GM11168 (cell line): Measurements from ENCODE around the gene TRIM9.

ENCODE experiments used
- in situ Hi-C: fragments of 300-500 bp; cut with MboI; formaldehyde crosslinking; loops from one replicate; pipeline ENCODE4 v1.12.0; 2022; ENCODE audit warnings: low sequenced_read_pairs; ENCODE audit not compliant: unreplicated experiment

Gene TRIM9

DNA sequence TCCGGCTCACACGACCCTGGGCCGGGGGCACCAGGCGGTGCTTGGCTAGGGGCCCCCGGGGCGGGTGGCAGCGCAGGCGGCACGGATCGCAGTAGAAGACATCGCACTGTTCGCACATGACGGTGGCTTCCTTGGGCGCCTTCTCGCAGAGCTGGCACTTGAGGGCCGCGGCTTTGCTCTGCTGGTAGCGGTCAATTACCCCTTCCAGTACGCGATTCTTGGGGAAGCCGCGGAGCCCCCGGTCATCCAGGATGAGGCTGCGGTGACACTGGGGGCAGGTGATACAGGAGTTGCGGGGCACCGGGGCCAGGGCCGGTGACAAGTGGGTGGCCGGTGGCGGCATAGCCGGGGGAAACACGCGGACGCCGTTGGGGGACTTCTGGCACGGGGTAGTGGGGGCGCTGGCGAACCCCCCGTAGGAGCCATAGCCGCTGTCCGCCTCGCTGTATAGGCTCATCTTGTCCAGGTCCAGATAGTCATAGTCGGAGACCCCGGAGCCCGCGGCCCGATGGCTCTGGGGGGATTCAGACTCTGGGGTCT is 553 bp downstream of the TRIM9 start:
- in situ Hi-C loops: no loop called here

DNA sequence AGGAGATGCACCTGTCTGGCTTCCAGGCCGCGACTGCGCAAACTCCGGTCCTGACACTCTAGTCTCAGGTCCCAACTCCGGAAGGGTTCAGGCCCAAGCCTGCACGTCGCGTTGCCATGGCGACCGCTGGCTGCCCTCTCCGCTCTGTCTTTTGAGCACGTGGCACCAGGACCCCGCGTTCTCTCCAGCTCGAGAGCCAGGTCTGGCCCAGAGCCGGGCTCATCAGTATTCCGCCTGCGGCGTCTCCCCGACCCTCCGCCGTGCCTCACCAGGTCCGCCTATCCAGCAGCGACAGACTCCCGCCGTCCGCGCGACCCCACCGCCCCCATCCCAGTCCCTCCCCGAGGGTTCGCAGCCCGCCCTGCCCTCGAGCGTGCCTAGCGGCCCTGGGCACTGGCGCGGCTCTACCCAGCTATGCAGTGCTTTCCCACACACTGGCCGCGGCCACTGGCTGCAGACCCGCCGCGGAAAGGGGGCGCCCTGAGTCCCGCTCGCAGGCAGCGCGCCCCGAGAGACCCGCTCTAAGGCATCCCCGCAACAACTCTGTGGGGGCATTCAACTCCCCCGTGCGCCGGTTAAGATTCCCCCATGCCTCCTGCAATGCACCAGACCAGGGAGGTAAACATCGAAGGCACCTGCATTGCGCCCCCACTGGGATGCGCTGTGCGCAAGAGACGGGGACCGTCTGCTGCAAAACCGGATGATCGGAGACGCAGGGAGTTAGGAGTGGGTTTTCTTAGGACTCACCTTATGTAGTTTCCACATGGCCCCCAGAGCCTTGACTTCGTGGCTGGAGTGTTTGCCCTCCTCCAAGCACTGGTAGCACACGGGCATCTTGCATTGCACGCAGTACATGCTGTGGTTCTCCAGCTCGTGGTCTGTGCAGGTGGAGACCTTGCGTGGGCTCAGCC is 1.3 kb downstream of the TRIM9 start:
- in situ Hi-C loops: no loop called here

DNA sequence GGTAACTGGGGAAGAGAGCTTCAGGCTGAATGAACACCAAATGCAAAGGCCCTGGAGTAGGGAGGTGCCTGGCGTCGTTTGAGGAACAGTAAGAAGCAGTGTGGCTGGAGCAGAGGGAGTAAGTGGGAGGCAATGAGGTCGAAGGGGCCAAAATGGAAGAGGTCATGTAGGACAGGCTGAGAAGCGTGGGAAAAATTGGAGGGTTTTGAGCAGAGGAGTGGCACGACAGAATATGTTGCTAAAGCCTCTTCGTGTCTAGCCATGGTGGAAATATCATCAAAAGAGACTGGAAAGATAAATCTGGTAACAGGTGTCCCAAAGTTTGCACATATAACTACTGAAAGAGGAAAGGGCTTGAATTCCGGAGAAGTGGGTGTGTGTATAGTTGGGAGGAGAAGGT is 1.9 kb downstream of the TRIM9 start:
- in situ Hi-C loops: no loop called here

DNA sequence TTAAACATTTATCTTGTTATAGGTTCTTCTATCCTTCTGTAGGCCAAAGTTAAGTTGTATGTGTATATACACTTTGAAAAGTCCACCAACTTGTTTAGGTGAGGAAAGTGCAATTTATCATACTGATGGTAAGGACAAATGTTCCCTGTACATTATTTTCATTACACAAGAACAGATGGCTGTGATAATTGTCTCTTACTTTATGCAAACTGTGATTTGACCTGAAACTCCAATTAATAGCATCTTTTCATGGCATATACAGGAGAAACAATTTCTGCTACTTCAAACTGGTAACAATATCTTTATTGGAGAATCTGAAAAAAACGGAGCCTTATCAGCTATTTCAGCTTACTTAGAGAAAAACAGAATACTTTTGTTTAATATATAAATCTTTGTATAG is 5.6 kb downstream of the TRIM9 start:
- in situ Hi-C loops: no loop called here

DNA sequence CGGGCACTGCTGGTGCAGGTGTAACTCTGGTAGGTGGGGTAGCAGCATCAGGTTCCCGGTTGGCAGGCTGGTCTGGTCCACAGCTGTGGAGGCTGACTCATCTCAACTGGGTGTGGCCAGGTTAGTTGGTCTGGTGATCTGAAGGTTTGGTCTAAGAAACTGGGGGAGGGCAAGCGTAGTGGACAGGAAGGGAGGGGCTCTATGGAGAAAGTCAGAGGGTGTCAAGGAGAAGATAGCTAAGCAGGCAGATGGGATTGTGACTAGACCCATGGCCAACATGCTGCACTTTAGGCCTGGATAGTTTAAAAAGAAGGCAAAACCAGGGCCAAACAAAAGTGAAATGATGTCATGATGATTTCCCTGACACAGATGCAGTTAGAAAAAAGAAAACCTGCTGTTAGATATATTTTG is 7.9 kb downstream of the TRIM9 start:
- in situ Hi-C loops: no loop called here

DNA sequence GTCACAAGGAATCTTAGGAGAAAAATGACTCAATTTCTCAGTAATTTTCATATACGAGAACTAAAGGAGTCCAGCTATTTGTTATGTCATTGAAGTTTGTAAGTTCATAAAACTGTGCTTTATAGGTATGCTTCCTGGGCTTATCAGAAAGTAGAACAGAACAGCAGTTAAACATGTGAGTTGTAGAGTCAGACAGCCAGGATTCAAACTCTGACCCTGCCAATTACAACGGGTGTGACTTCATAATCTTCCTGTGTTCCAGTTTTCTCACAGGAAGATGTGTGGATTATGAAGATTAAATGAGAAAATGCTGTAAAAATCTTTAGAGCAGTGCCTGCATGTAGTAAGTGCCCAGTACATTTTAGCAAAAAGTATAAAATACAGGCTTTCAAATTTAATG is 8.9 kb downstream of the TRIM9 start:
- in situ Hi-C loops: no loop called here

DNA sequence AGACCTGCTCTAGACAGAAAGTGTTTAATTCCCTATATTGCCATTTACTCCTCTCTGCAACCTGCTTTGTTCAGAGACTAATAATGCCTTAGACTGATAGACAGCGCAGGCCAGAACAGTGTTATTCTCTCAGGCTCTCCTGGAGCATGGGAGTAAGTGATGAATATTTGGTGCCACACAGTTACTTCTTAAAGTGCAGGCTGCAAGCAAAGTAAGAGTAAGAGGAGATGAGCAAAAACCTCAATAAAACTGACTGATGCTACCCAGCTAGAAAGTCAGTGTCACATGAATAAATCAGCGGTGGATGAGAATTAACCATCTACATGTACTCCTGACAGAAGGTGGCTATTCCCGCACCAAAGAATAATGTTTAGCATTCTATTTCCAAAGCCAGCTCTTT is 9.9 kb downstream of the TRIM9 start:
- in situ Hi-C loops: no loop called here

DNA sequence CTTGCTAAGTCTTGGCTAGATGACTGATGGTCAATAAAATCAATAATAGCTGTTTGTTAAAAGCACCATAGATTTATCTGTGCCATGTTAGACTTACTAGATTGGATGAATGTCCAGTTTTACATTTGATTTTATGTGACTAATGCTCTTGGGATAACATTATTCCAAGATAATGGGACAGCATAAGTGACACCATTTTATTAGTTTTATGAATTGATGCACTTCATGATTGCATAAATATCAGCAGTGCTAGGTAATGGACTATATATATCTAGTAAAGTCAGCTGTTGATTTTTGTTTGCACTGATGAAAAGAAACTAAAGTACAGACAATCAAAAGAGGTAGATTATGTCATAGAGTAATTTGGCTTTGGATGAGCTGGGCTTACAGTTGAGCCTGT is 10.4 kb downstream of the TRIM9 start:
- in situ Hi-C loops: no loop called here

DNA sequence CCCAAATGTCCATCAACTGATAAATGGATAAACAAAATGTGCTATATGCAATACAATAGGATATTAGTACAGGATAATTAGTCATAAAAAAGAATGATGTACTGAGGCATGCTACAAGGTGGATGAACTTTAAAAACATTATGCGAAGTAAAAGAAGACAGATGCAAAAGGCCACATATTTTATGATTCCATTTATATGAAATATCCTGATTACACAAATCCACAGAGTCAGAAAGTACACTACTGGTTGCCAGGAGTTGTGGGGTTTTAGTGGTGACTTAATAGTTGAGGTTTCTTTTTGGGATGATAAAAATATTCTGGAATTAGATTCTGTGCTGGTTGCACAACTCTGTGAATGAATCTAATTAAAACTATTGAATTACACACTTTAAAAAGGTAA is 12.6 kb downstream of the TRIM9 start:
- in situ Hi-C loops: no loop called here

DNA sequence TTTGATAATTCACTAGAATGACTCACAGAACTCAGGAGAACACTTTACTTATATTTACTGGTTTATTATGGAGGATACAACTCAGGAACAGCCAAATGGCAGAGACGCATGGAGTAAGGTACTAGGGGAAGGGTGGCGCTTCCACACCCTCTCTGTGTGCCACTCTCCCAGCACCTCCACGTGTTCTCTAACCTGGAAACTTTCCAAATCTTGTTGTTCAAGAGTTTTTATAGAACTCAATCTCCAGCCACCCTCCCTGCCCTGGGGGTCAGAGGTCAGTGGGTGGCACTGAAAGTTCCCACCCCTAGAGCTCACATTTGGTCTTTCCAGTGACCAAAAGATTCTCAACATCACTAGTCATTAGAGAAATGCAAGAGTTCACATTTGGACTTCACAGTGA is 13.2 kb downstream of the TRIM9 start:
- in situ Hi-C loops: no loop called here

DNA sequence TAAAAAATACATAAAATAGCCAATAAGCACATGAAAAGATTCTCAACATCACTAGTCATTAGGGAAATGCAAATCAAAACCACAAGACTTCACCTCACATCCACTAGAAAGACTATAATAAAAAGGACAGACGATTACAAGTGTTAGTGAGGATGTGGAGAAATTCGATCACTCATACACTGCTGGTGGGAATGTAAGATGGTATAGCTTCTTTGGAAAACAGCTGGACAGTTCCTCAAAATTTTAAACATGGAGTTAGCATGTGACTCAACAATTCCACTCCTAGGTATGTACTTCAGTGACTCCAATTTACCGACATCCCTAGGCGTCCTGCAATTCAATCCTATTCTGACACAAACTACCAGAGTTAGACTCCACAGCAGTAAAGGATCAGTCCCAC is 13.7 kb downstream of the TRIM9 start:
- in situ Hi-C loops: no loop called here

DNA sequence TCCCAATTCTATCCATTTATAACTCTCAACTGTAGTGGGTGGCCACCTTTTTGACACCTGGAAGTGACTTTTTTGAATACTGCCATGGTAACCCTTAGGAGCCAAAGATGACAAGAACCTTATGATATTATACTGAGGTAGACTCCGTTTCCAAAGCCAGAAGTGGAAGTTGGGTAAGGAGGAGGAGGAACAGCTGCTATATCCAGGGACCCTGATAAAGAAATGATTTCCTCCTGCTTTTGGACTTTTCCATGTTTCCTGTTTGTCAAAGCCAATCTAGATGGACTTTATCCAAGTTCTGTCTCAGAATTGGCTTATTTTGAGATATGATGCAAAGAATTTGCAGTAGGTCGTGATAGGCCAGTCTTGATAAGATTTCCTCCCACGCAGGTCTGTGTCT is 14.3 kb downstream of the TRIM9 start:
- in situ Hi-C loops: no loop called here

DNA sequence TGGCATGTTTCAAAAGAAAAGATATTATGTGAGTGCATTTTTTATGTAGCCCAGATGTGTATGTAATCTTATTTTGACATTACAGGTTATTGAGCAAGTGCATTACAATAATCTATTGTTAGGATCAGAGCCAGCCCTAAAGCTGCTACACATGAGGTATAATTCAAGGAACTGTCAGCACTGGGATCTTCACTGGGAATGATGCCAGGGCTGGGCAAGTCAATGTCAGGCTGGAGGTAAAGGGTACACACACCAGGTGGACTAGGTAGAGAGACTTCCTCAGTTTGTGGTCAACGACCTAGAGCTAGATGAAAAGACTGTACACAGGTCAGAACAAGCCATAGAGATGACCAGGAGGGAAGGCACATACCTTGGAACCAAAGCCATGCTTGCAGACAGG is 15.4 kb downstream of the TRIM9 start:
- in situ Hi-C loops: no loop called here

DNA sequence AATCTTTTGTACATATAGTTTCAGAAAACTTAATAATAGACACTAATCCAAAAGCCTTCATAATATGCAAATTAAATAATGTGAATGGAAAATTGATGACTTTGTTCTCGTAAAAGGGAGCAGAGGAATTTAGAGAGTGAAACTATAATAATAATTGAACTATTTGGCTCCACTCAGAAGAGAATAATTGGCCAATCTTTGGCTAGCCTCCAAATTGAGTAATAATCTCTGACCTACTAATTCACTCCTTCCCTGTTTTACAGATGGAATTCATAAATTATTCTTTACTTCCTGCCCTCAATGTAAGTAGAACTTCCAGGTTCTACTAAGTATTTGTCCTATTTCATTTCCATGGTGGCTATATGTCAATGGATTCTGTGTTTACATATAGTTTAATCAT is 15.8 kb downstream of the TRIM9 start:
- in situ Hi-C loops: no loop called here

DNA sequence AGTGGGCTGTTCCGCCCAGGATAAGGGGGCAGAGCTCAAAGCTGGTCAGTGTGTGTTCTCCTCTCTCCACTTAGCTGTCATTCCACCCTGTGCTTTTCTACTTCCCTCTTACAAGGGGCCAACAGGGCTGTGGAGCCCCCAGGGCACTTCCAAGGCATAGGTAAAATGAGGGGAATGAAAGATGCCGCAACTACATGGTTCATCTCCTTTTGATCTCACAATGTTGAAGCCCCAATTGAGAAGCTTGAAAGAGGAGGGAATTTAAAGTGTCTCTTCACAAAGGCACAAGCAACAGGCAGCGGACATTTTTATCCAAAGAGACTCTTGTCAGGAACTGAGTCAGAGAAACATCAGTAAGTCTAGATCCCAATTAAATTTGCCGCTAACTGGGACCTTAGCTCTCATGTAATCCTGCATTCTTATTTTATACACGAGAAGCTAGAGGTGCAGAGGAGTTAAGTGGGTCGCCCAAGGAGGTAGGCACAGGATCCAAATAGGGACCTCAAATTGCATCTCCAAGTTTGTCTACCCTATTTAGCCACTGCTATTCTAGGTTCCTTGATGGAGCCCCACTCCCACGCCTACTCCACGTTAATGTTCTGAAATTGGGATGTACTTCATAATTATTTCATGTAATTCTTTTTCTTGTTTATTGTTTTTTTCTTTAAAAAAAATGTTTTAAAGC is 20.1 kb downstream of the TRIM9 start:
- in situ Hi-C loops: no loop called here

DNA sequence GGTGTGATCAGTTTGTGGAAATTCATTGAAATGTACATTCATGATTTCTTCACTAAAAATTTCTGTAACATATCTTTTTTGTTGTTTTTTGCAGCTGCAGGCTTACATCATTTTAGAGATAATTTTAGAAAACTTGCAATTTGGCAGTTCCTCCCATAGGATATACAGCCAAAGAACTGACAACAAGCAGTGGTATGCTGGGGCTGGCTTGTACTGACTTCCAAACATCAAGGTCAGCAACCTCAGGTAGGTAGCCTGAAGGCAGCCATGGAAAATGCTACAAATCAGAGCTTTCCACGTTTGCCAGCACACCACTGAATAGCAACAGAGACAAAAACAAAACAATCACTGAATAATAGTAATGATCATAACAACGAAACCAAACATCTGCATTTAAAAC is 21.2 kb downstream of the TRIM9 start:
- in situ Hi-C loops: no loop called here

DNA sequence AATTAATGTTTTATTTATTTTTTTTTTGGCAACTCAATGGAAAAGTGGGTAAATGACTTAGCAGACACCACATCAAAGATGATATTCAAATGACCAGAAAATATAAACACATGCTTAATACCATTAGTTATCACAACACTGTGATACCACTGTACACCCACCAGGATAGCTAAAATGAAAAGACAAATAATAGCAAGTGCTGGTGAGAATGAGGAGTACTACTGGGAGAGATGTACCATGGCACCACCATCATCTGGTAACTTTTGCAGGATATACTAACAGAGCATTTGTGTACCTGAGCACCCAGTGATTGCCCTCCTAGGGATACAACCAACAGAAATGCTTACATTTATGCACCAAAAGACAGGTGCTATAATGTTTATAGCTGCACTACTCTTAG is 21.9 kb downstream of the TRIM9 start:
- in situ Hi-C loops: no loop called here

DNA sequence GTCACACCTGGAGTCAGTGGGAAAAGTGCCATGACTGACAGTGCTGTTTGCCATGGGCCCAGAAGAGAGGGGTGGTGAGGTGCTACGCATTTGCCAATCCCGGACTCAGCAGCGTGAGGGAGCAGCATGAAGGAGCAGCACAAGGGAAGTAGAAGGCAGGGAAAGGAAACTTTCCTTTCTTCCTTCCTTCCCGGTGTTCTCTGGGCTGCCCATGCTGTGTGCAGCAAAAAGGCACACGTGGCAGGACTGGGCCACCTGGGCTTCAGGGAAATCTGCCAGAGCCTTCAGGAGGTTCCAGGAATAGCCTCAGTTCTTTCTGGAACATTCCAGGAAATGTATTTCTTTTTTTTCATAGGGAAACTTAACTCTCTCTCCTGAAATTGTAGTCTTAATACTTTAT is 23.0 kb downstream of the TRIM9 start:
- in situ Hi-C loops: no loop called here

DNA sequence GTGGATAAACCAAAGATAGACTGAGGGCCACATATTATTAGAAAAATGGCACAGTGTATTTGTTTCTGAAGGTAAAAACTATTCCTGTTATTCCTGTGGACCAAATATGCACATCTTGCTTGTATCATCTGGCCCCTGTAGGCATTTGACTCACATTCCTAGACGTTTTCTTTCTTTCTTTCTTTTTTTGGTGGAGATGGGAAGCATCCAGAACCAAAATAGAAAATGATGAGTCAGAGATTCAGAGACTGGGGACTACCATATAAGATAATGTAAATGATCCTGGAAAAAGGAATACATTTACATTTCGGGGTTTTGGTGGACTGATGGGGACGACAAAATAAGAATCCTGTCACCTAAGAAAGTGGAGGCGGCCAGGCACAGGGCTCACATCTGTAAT is 24.2 kb downstream of the TRIM9 start:
- in situ Hi-C loops: no loop called here

DNA sequence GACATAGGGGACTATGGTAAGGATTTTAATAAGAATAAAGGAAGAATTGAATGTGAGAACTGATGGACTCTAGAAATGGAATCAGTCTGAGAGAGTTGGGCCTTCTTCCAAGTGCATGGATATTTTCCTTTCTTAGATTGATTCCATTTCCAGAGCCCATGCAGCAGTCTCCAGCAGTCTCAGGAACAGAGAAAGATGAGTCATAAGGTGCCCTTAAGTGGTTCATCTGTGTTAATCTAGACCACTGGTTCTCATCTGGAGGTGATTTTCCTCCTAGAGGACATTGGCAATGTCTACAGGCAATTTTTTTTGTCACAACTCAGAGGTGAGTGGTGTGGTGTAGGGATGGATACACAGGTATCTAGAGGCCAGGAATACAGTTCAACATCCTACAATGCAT is 25.9 kb downstream of the TRIM9 start:
- in situ Hi-C loops: no loop called here

DNA sequence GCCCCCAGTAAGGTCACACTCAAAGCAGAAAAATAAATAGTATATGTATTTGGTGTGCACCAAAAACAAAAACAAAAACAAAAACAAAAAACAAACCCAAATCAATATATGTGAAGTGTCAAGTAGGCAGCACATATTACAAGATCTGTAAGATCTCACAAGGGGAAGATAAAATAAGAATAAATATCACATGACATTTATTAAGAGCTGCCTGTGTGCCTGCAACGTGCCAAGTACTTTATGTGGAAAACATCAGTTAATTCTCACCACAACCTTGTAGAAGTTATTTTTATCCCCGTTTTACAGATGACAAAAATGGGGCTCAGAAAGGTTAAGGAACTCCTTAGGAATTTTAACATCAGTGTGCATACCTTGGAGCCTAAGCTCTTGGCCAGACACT is 26.6 kb downstream of the TRIM9 start:
- in situ Hi-C loops: no loop called here

DNA sequence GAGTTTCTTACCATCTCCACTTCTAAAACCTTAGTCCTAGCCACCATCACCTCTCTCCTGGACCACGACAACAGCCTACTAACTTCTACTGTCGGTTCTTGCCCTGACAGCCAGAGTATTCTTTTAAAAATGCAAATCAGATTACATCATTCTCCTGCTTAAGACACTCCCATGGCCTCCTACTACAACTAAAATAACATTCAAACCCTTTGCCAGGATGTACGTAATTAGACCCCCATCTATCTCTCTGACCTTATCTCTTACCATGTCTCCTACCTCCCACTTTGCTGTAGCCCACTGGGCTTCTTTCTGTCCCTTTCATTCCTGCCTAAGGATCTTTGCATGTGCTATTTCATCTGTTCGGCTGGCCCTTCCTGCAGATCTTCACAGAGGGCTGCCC is 27.6 kb downstream of the TRIM9 start:
- in situ Hi-C loops: no loop called here
